Spleen (tissue), 11 donors: Measurements from ENCODE around the gene TRIM54. TPM values are rescaled to one million over a fixed set of nuclear protein-coding genes. Genes with fewer than 3 reads are reported as not detected.
"Not testable (repeated sequence)": the region's sequence is repeated elsewhere in the genome, so short reads cannot be mapped to it uniquely, and the experiment has no call there.

Source experiments
- DNase-seq: peaks from one replicate; pipeline ENCODE4 v3.0.0-alpha.2; 2020
- H3K27ac ChIP-seq, 8 donors: fragments of 200-600 bp; sonication (generic) in 7 of 8; 1 replicate in 4 of 8; 2 replicates in 4 of 8; pipeline versions ENCODE4 v1.5.0 to v1.8.0; 2016 to 2021; ENCODE audit warnings: inconsistent platforms in 4 of 8, mild to moderate bottlenecking in 4 of 8, moderate library complexity in 1 of 8
- H3K27me3 ChIP-seq, 7 donors: fragments of 200-600 bp; sonication (generic) in 6 of 7; replicated peaks in 1 of 7; 1 replicate in 4 of 7; 2 replicates in 3 of 7; pipeline versions ENCODE4 v1.5.0 to v1.8.0; 2016 to 2021; ENCODE audit warnings: inconsistent platforms in 3 of 7, mild to moderate bottlenecking in 1 of 7
- H3K36me3 ChIP-seq, 6 donors: fragments of 200-600 bp; sonication (generic) in 5 of 6; 1 replicate in 4 of 6; 2 replicates in 2 of 6; pipeline versions ENCODE4 v1.5.0 to v1.8.0; 2016 to 2021; ENCODE audit warnings: inconsistent platforms in 2 of 6
- H3K4me1 ChIP-seq, 6 donors: fragments of 200-600 bp; sonication (generic) in 5 of 6; 1 replicate in 3 of 6; 2 replicates in 3 of 6; pipeline versions ENCODE4 v1.5.0 to v1.8.0; 2016 to 2021; ENCODE audit warnings: inconsistent platforms in 3 of 6
- H3K4me3 ChIP-seq, 8 donors: fragments of 200-600 bp; sonication (generic) in 7 of 8; 1 replicate in 4 of 8; 2 replicates in 4 of 8; pipeline versions ENCODE4 v1.5.0 to v1.8.0; 2016 to 2021; ENCODE audit warnings: inconsistent platforms in 4 of 8, mild to moderate bottlenecking in 4 of 8, moderate library complexity in 2 of 8
- H3K9me3 ChIP-seq, 8 donors: fragments of 200-600 bp; sonication (generic) in 7 of 8; 1 replicate in 4 of 8; 2 replicates in 4 of 8; pipeline versions ENCODE4 v1.5.0 to v1.8.0; 2016 to 2021; ENCODE audit warnings: inconsistent platforms in 4 of 8
- CTCF ChIP-seq, 11 experiments: fragments of 200-600 bp in 7 of 11; fragments of 450-650 bp in 4 of 11; sonication (generic) in 4 of 11; IDR thresholded peaks in 8 of 11; conservative IDR thresholded peaks in 3 of 11; 1 replicate in 7 of 11; 2 replicates in 4 of 11; pipeline versions ENCODE4 v1.4.0 to v1.8.0; 2016 to 2021; ENCODE audit warnings: antibody characterized with exemption in 11 of 11, inconsistent platforms in 4 of 11, mild to moderate bottlenecking in 1 of 11
- POLR2A ChIP-seq, 3 donors: fragments of 450-650 bp; IDR thresholded peaks; one replicate each; pipeline ENCODE4 v1.5.1; 2017; ENCODE audit warnings: antibody characterized with exemption in 3 of 3, mild to moderate bottlenecking in 1 of 3
- POLR2AphosphoS5 ChIP-seq, 3 donors: sonication (generic); formaldehyde crosslinking; IDR thresholded peaks; one replicate each; pipeline ENCODE4 v1.5.1; 2017; ENCODE audit warnings: antibody characterized with exemption in 3 of 3
- WGBS, 5 donors: extraction: QIAGEN DNeasy Blood & Tissue Kit in 3 of 5; methylation state at CpG; one replicate each; pipeline versions ENCODE4 v1.1.5 to v1.1.7; 2013 to 2018; 5-methylcytosine and 5-hydroxymethylcytosine counted together
- intact Hi-C: fragments of 100-400 bp; cut with DNase I; formaldehyde crosslinking; loops from one replicate; pipeline ENCODE4 v1.15.0; 2023; ENCODE audit warnings: low total_unique reads
- polyA plus RNA-seq, 3 donors: library from polyadenylated mRNA; stranded (reverse); fragments of 200-250 nt; gene quantifications; one replicate each; pipeline ENCODE4 v1.2.1, GENCODE V29; 2013
- total RNA-seq, 7 donors: library from RNA; depleted of rRNA in 3 of 7; stranded (reverse); fragments of >200 nt in 3 of 7; fragmentation: NEBNext Ultra II Directional in 4 of 7; extraction: Animal tissue kit (Norgen Biotek cat#: 25700) in 4 of 7; gene quantifications; one replicate each; pipeline versions ENCODE4 v1.1.0 to v1.2.1, GENCODE V29; 2016 to 2021
- donor health status: healthy with polysubstance abuse.
- donor health status: DM: no; HTN: no; CAD: no; lungs with moderate emphysema.
- donor health status: DM: no; HTN: no; CAD: no.
- donor health status: Bipolar disorder and iron deficiency.
- donor health status: healthy.
- donor health status: DM: no; HTN: no; CAD: no.
- donor health status: DM: yes; HTN: yes; CAD: no.

TRIM54 gene
- total and polyA plus RNA-seq, 10 donors: 0.22 to 3.1 (median 0.49) TPM; not detected in 1

DNA sequence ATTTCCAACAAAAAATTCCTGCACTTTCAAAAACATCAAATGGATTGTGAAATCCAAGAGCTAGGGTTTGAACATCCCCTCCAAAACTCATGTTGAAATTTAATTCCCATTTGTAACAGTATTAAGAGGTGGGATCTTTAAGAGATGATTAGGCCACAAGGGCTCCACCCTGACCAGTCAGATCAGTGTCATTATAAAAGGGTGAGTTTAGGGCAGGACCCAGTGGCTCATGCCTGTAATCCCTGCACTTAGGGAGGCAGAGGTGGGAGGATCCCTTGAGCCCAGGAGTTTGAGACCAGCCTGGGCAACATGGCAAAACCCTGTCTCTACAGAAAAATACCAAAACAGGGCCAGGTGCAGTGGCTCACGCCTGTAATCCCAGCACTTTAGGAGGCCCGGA, 65.4 kb downstream of the TRIM54 start:
- H3K4me1 ChIP-seq: peaks cover 0 to 51% (median 10%) of the 10 kb centered on the region in 6 donors
- no peak for TF ChIP-seq POLR2AphosphoS5 (IDR thresholded peaks at IDR 0.05)
- TF ChIP-seq CTCF (IDR thresholded peaks at IDR 0.05 in 8 of 11, conservative IDR thresholded peaks at IDR 0.05 in 3 of 11): no peak
- TF ChIP-seq POLR2A (IDR thresholded peaks at IDR 0.05): no peak
- no peaks in the 10 kb centered on the region for H3K9me3 ChIP-seq
- H3K27ac ChIP-seq: no peak overlapping the region
- peaks cover 0 to 53% (median 13%) of the 10 kb centered on the region in 6 donors for H3K36me3 ChIP-seq
- DNase-seq: no peak
- WGBS, 5 donors: 94 to 100% (median 96%) methylated on average over 2 of the region's 2 CpGs
- intact Hi-C loops: no loop called here
- no peaks in the 10 kb centered on the region for H3K27me3 ChIP-seq
- no peak overlapping the region for H3K4me3 ChIP-seq

DNA sequence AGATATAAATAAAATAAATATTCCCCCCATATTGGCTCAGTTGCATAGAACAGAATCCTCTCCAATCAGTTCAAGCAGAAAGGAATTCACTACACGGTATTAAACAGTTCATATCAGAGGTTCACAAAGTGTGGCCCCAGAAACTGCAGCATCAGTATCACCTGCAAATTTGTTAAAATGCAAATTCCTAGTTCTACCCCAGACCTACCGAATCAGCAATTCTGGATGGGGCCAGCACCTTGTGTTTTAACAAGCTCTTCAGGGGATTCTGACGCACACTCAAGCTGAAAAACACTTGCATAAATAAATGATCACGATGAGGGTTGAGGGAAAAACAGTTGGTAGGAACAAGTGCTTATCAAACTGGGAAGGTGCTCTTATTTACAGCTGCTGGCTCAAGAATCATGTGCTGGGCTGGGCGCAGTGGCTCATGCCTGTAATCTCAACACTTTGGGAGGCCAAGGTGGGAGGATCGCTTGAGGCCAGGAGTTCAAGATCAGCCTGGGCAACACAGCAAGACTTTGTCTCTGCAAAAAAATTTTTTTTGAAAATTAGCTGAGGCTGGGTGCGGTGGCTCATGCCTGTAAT, 68.0 kb downstream of the TRIM54 start:
- WGBS, 5 donors: 80 to 94% (median 84%) methylated on average over 7 of the region's 7 CpGs
- no peak for DNase-seq
- peaks cover 0 to 39% (median 4%) of the 10 kb centered on the region in 6 donors for H3K36me3 ChIP-seq
- intact Hi-C loops: no loop called here
- peaks cover 13 to 77% (median 34%) of the 10 kb centered on the region in 6 donors for H3K4me1 ChIP-seq
- no peak overlapping the region for H3K4me3 ChIP-seq
- H3K27me3 ChIP-seq: no peaks in the 10 kb centered on the region
- H3K9me3 ChIP-seq: no peaks in the 10 kb centered on the region
- H3K27ac ChIP-seq: no peak overlapping the region
- no peak for TF ChIP-seq POLR2A (IDR thresholded peaks at IDR 0.05)
- no peak for TF ChIP-seq POLR2AphosphoS5 (IDR thresholded peaks at IDR 0.05)
- no peak for TF ChIP-seq CTCF (IDR thresholded peaks at IDR 0.05 in 8 of 11, conservative IDR thresholded peaks at IDR 0.05 in 3 of 11)

- Histone ChIP-seq H3K27ac (no peak overlapping the region), H3K27me3 (no peaks in the 10 kb centered on the region), H3K4me1 (peaks cover 20 to 84% (median 44%) of the 10 kb centered on the region in 6 donors), H3K4me3 (no peak overlapping the region), H3K36me3 (peaks cover 0 to 35% (median 4%) of the 10 kb centered on the region in 6 donors), H3K9me3 (no peaks in the 10 kb centered on the region)
- no peak for DNase-seq
- intact Hi-C loops: no loop called here
- WGBS, 5 donors: 78 to 84% (median 80%) methylated on average over 6 of the region's 6 CpGs
- no peak for TF ChIP-seq POLR2A (IDR thresholded peaks at IDR 0.05)
- TF ChIP-seq POLR2AphosphoS5 (IDR thresholded peaks at IDR 0.05): no peak
- TF ChIP-seq CTCF (IDR thresholded peaks at IDR 0.05 in 8 of 11, conservative IDR thresholded peaks at IDR 0.05 in 3 of 11): no peak
Measured at GRCh38 chr2:27351802-27352598, 69.8 kb downstream of the TRIM54 start.

GRCh38 chr2:27353386-27353761, 71.1 kb downstream of the TRIM54 start:
- H3K27ac ChIP-seq, H3K27me3 ChIP-seq, intact Hi-C loops, H3K9me3 ChIP-seq, H3K4me3 ChIP-seq, DNase-seq: not testable (repeated sequence)
- H3K4me1 ChIP-seq: peaks cover 27 to 87% (median 57%) of the 10 kb centered on the region in 6 donors
- peaks cover 0 to 27% (median 4%) of the 10 kb centered on the region in 6 donors for H3K36me3 ChIP-seq
- 96 to 99% (median 99%) methylated on average over 5 of the region's 5 CpGs for WGBS, 5 donors
